K562 treated with DMSO at 1 percent for 12 hours (cell line): Measurements from ENCODE around the gene XAGE5. TPM values are rescaled to one million over a fixed set of nuclear protein-coding genes. Genes with fewer than 3 reads are reported as not detected.

ENCODE experiments used
- total RNA-seq: library from RNA; unstranded; fragments of 300-600 nt; gene quantifications from 2 replicates; pipeline ENCODE4 v1.2.3, GENCODE V29; 2022; ENCODE audit not compliant: insufficient read depth

XAGE5 gene, protein sequence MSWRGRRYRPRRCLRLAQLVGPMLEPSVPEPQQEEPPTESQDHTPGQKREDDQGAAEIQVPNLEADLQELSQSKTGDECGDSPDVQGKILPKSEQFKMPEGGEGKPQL
- total RNA-seq, result not detected in 2 replicates

DNA sequence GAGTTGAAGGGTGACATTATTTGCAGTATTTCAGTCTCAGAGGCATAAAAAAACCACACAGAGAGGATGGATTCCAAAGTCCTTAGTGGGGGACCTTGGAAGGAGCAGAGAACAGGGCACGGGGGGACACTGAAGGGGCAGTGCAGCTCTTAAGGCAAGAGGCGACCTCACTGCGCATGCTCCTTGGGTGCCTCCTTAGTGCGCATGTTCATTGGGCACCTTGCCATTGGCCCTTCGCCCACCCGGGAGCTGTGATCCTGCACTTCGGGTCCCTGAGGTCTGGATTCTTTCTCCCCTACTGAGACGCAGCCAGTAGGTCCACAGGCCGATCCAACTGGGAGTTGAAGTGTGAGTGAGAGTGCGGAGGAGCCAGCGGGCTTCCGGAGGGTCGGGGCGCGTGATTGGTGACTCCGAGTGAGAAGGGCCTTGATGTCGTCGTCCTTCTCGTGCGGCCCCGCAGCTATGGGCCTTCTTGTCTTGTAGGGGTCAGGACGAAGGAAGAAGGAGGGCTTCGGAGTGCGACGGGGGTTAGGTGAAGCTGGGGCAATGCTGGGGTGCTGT, at the start of gene XAGE5:
TSS of gene XAGE5 (plus strand) at position 223 of the 561 bp plus-strand sequence. CDS start 1,280 bp downstream, outside the sequence.

DNA sequence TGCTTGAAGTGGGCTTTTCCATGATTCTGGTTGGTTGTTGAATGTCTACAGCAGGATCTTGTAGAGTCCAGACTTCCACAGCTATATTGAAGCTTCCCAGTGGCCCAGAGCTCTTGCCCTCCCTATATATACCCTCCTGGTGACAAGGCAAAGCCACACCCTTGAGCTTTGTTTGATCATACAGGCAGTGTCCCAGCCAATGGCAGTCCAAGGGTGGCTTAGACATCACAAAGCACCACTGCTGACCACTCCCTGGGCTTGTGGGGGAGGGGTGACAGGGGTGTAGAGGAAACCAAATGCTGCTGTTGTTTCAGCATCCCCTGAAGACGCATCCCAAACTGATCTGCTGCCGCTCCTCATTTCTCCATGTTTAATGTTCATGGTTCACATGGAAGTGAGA, 13.8 kb upstream of the XAGE5 start, which contains the start of gene SPANXN5:
TSS of gene SPANXN5 (minus strand) at position 101 of the 400 bp plus-strand sequence. CDS start at position 22, 79 bp downstream.

Other genes with a start within 250 kb of the XAGE5 start
- gene SSX7, start 156.4 kb upstream of the XAGE5 start, total RNA-seq, result not detected in 2 replicates
- gene SSX2, start 104.1 kb upstream of the XAGE5 start, total RNA-seq, result 68.8 and 81.3 TPM in 2 replicates
- 88.1 TPM in 1 of 2 replicates, not detected in the other for gene SSX2B, start 60.0 kb upstream of the XAGE5 start, total RNA-seq
- not detected in 2 replicates for gene SPANXN5, start 13.9 kb upstream of the XAGE5 start, total RNA-seq
- gene XAGE3, start 56.8 kb downstream of the XAGE5 start, total RNA-seq, result not detected in 2 replicates
- 8.4 and 9.2 TPM in 2 replicates for gene FAM156B, start 86.0 kb downstream of the XAGE5 start, total RNA-seq
- 2.9 and 7.0 TPM in 2 replicates for gene FAM156A, start 147.2 kb downstream of the XAGE5 start, total RNA-seq
- gene GPR173, start 237.5 kb downstream of the XAGE5 start, total RNA-seq, result not detected in 2 replicates